PC-9 (cell line): ENCODE results near the gene LEMD3.

Experiments used
- EZH2 ChIP-seq: fragments of 200-600 bp; sonication (generic); IDR thresholded peaks from 2 replicates; pipeline ENCODE4 v1.8.0; 2017; ENCODE audit warnings: antibody characterized with exemption, low read depth
- TF ChIP-seq, protein P1 (sequence below): fragments of 200-600 bp; sonication (generic); conservative IDR thresholded peaks from 2 replicates; pipeline ENCODE4 v1.6.1; 2017; ENCODE audit warnings: mixed run types, antibody characterized with exemption, mild to moderate bottlenecking, moderate library complexity

- TF ChIP-seq, protein P1, sequence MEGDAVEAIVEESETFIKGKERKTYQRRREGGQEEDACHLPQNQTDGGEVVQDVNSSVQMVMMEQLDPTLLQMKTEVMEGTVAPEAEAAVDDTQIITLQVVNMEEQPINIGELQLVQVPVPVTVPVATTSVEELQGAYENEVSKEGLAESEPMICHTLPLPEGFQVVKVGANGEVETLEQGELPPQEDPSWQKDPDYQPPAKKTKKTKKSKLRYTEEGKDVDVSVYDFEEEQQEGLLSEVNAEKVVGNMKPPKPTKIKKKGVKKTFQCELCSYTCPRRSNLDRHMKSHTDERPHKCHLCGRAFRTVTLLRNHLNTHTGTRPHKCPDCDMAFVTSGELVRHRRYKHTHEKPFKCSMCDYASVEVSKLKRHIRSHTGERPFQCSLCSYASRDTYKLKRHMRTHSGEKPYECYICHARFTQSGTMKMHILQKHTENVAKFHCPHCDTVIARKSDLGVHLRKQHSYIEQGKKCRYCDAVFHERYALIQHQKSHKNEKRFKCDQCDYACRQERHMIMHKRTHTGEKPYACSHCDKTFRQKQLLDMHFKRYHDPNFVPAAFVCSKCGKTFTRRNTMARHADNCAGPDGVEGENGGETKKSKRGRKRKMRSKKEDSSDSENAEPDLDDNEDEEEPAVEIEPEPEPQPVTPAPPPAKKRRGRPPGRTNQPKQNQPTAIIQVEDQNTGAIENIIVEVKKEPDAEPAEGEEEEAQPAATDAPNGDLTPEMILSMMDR = no peak
- no peak for TF ChIP-seq EZH2
These were observed 18.3 kb downstream of the LEMD3 start for GRCh38 chr12:65187665-65188064.
